Activated CD8-positive, alpha-beta T cell treated with anti-CD3 and anti-CD28 coated beads, Interleukin-2, amount 10 ng/mL, durations not matched to agents 7 days and 5 days (primary cell): Measurements from ENCODE around the gene UNK. TPM values are rescaled to one million over a fixed set of nuclear protein-coding genes. Genes with fewer than 3 reads are reported as not detected.

Experiments
- ATAC-seq: fragments of 150-1000 bp; cut with Tn5 transposase; one replicate; pipeline ENCODE4 v1.10.0; 2021; ENCODE audit warnings: moderate library complexity
- CTCF ChIA-PET: fragments of 350-600 bp; sonication (Branson Sonifier 250); formaldehyde crosslinking; loops from one replicate; lab custom pipeline; 2021; ENCODE audit warnings: antibody characterized with exemption; lab: Charles Lee
- POLR2A ChIA-PET: fragments of 350-600 bp; sonication (Branson Sonifier 250); formaldehyde crosslinking; loops from one replicate; lab custom pipeline; 2021; ENCODE audit warnings: antibody characterized with exemption; lab: Charles Lee
- DNase-seq: peaks from one replicate; pipeline ENCODE4 v3.0.0-alpha.2; 2020
- H3K27ac Mint-ChIP-seq: one replicate; pipeline ENCODE4 v1.8.0; 2021; ENCODE audit warnings: mild to moderate bottlenecking, mixed read lengths
- H3K27me3 Mint-ChIP-seq: one replicate; pipeline ENCODE4 v1.8.0; 2021; ENCODE audit warnings: low read depth, mixed read lengths
- H3K36me3 Mint-ChIP-seq: one replicate; pipeline ENCODE4 v1.8.0; 2021; ENCODE audit warnings: low read depth, mixed read lengths
- H3K4me1 Mint-ChIP-seq: one replicate; pipeline ENCODE4 v1.8.0; 2021; ENCODE audit warnings: low read depth, mixed read lengths
- H3K4me3 Mint-ChIP-seq: one replicate; pipeline ENCODE4 v1.8.0; 2021; ENCODE audit warnings: mild to moderate bottlenecking, mixed read lengths
- H3K9me3 Mint-ChIP-seq: one replicate; pipeline ENCODE4 v1.8.0; 2022; ENCODE audit warnings: mixed read lengths; ENCODE audit not compliant: insufficient read depth
- total RNA-seq, 2 experiments: library from RNA; stranded (reverse); gene quantifications; one replicate each; pipeline ENCODE4 v1.2.3, GENCODE V29; 2021

UNK gene
- total RNA-seq, 2 experiments from 2014 or later = 30.2 to 31.0 TPM

DNA sequence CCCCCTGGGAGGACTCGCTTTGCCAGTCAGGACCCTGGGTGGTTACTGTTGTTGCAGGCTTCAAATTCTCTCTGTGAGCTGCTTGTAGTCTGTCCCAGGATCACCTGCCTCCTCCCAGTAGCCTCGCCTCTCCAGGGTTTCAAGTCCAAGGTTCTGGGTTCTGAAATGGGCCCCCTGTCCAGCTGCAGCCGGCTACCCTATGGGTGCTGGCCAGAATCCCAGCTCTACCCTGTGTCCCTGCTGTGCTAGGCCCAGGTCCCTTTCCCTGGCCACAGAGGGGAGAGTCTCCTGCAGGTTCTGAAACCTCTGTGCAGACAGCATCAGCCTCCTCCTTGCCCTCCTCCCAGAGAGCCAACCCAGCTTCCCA is 38.2 kb downstream of the UNK start:
- H3K9me3 Mint-ChIP-seq = no peaks in the 10 kb centered on the region
- no peaks in the 10 kb centered on the region for H3K27me3 Mint-ChIP-seq
- peak overlapping the region; percentile 11 for H3K27ac Mint-ChIP-seq
- H3K36me3 Mint-ChIP-seq = peaks cover 33% of the 10 kb centered on the region
- peaks cover 24% of the 10 kb centered on the region for H3K4me1 Mint-ChIP-seq
- ATAC-seq (no peak), DNase-seq (no peak)
- no peak overlapping the region for H3K4me3 Mint-ChIP-seq
- POLR2A ChIA-PET = interaction anchor here (0.7 to 17.8 kb wide), 7 partner anchors 10 to 46 kb away, joined by 3 to 205 read pairs (median 5); a partner anchor contains a TSS
- CTCF ChIA-PET = interaction anchor here (0.9 to 2.7 kb wide), 3 partner anchors 7 to 69 kb away, joined by 3 to 13 read pairs (median 4); no protein-coding TSS in a partner anchor

- no peak for DNase-seq
- ChIA-PET POLR2A (interaction anchor here (0.6 to 17.8 kb wide), 7 partner anchors 9 to 46 kb away, joined by 3 to 205 read pairs (median 5); a partner anchor contains a TSS), CTCF (interaction anchor here (0.9 to 1.0 kb wide), 2 partner anchors 70 kb away, joined by 3 to 4 read pairs; no protein-coding TSS in a partner anchor)
- Mint-ChIP-seq H3K36me3 (peaks cover 40% of the 10 kb centered on the region), H3K27me3 (no peaks in the 10 kb centered on the region), H3K9me3 (no peaks in the 10 kb centered on the region), H3K4me3 (no peak overlapping the region), H3K27ac (no peak overlapping the region), H3K4me1 (peaks cover 31% of the 10 kb centered on the region)
- no peak for ATAC-seq
Measured at GRCh38 chr17:75823257-75824041, 38.8 kb downstream of the UNK start.

DNA sequence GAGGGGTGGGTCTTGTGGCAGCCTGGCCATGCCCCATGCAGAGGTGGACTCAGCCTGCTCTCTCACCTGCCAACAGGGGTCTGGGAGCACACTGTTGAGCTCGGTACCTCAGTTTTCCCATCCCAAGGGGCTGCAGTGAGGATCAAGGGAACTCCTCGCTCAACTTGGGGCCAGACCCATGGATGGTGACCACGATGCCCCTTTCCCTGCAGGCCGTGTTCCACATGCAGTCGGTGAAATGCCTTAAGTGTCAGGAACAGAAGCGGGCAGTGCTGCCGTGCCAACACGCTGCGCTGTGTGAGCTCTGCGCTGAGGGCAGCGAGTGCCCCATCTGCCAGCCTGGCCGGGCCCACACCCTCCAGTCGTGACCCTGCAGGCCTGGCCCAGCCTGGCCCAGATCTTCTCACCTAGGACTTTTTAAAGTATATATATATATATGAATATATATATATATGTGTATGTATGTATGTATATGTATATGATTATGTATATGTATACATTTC is 39.5 kb downstream of the UNK start:
- ATAC-seq (no peak), DNase-seq (no peak)
- POLR2A ChIA-PET = interaction anchor here (0.6 to 17.8 kb wide), 2 partner anchors 29 to 47 kb away, joined by 4 to 205 read pairs; a partner anchor contains a TSS
- no peaks in the 10 kb centered on the region for H3K9me3 Mint-ChIP-seq
- H3K4me3 Mint-ChIP-seq = no peak overlapping the region
- no peaks in the 10 kb centered on the region for H3K27me3 Mint-ChIP-seq
- H3K36me3 Mint-ChIP-seq = peaks cover 39% of the 10 kb centered on the region
- peaks cover 35% of the 10 kb centered on the region for H3K4me1 Mint-ChIP-seq
- CTCF ChIA-PET = interaction anchor here (1.0 to 4.3 kb wide), 3 partner anchors 24 to 71 kb away, joined by 3 to 33 read pairs (median 5); partner anchors contain the start of gene GALK1
- H3K27ac Mint-ChIP-seq = no peak overlapping the region

GRCh38 chr17:75824666-75825065 is 40.1 kb downstream of the UNK start:
- ATAC-seq (no peak), DNase-seq (no peak)
- Mint-ChIP-seq H3K36me3 (peaks cover 37% of the 10 kb centered on the region), H3K27ac (peak overlapping the region; percentile 57), H3K4me3 (no peak overlapping the region), H3K4me1 (peaks cover 36% of the 10 kb centered on the region), H3K27me3 (no peaks in the 10 kb centered on the region), H3K9me3 (no peaks in the 10 kb centered on the region)
- CTCF ChIA-PET = interaction anchor here (1.0 to 4.3 kb wide), 3 partner anchors 23 to 71 kb away, joined by 3 to 33 read pairs (median 5); partner anchors contain the start of gene GALK1
- POLR2A ChIA-PET = interaction anchor here (1.2 to 17.8 kb wide), 4 partner anchors 19 to 48 kb away, joined by 3 to 205 read pairs (median 20); partner anchors contain the start of genes UNC13D and UNK

- ChIA-PET POLR2A (interaction anchor here (1.0 to 17.8 kb wide), 6 partner anchors 9 to 48 kb away, joined by 3 to 205 read pairs (median 4); partner anchors contain the start of genes UNC13D and UNK), CTCF (interaction anchor here (1.1 to 4.5 kb wide), 4 partner anchors 23 to 72 kb away, joined by 4 to 44 read pairs (median 19); partner anchors contain the start of gene GALK1)
- ATAC-seq (no peak), DNase-seq (no peak)
- Mint-ChIP-seq H3K4me3 (no peak overlapping the region), H3K36me3 (peaks cover 39% of the 10 kb centered on the region), H3K27ac (peak overlapping the region; percentile 20), H3K9me3 (no peaks in the 10 kb centered on the region), H3K4me1 (peaks cover 39% of the 10 kb centered on the region), H3K27me3 (no peaks in the 10 kb centered on the region)
Measured at GRCh38 chr17:75825149-75825552, 40.5 kb downstream of the UNK start.

GRCh38 chr17:75825748-75826370 is 41.3 kb downstream of the UNK start:
- ATAC-seq (no peak), DNase-seq (no peak)
- Mint-ChIP-seq H3K27me3 (no peaks in the 10 kb centered on the region), H3K36me3 (peaks cover 42% of the 10 kb centered on the region), H3K9me3 (no peaks in the 10 kb centered on the region), H3K4me3 (no peak overlapping the region), H3K4me1 (peaks cover 42% of the 10 kb centered on the region), H3K27ac (no peak overlapping the region)
- POLR2A ChIA-PET = interaction anchor here (1.0 to 17.8 kb wide), 8 partner anchors 10 to 192 kb away, joined by 3 to 205 read pairs (median 4); partner anchors contain the start of genes GALK1, UNC13D and UNK
- CTCF ChIA-PET = interaction anchor here (1.0 to 4.5 kb wide), 10 partner anchors 8 to 75 kb away, joined by 3 to 44 read pairs (median 8); partner anchors contain the start of genes GALK1 and UNK

- DNase-seq (no peak), ATAC-seq (no peak)
- Mint-ChIP-seq H3K36me3 (peaks cover 39% of the 10 kb centered on the region), H3K4me3 (no peak overlapping the region), H3K4me1 (peaks cover 41% of the 10 kb centered on the region), H3K27ac (peak overlapping the region; percentile 99), H3K9me3 (no peaks in the 10 kb centered on the region), H3K27me3 (no peaks in the 10 kb centered on the region)
- ChIA-PET CTCF (interaction anchor here (0.9 to 4.5 kb wide), 26 partner anchors 8 to 556 kb away, joined by 3 to 44 read pairs (median 5); partner anchors contain the start of genes GALK1, MIF4GD, TRIM47 and UNK), POLR2A (interaction anchor here (0.8 to 17.8 kb wide), 9 partner anchors 10 to 193 kb away, joined by 3 to 205 read pairs (median 4); partner anchors contain the start of genes GALK1, UNC13D, UNK and WBP2)
Measured at GRCh38 chr17:75826561-75827307, 42.1 kb downstream of the UNK start.

- Mint-ChIP-seq H3K4me3 (peak overlapping the region; percentile 63), H3K27ac (peak overlapping the region; percentile 99), H3K27me3 (no peaks in the 10 kb centered on the region), H3K36me3 (peaks cover 40% of the 10 kb centered on the region), H3K4me1 (peaks cover 41% of the 10 kb centered on the region), H3K9me3 (no peaks in the 10 kb centered on the region)
- DNase-seq (peak; percentile 77), ATAC-seq (peak; percentile 71)
- CTCF ChIA-PET = interaction anchor here (0.9 to 4.5 kb wide), 29 partner anchors 9 to 557 kb away, joined by 3 to 44 read pairs (median 5); partner anchors contain the start of genes GALK1, MIF4GD, TRIM47 and TRIM65
- POLR2A ChIA-PET = interaction anchor here (0.8 to 17.8 kb wide), 8 partner anchors 9 to 62 kb away, joined by 3 to 205 read pairs (median 5); partner anchors contain the start of genes GALK1, UNC13D, UNK and WBP2
Measured at GRCh38 chr17:75827308-75828075, 42.9 kb downstream of the UNK start.

- DNase-seq (peak; percentile 78), ATAC-seq (peak; percentile 51)
- Mint-ChIP-seq H3K9me3 (no peaks in the 10 kb centered on the region), H3K27me3 (no peaks in the 10 kb centered on the region), H3K36me3 (peaks cover 44% of the 10 kb centered on the region), H3K4me1 (peaks cover 46% of the 10 kb centered on the region), H3K27ac (peak overlapping the region; percentile 99), H3K4me3 (peak overlapping the region; percentile 63)
- ChIA-PET CTCF (interaction anchor here (0.7 to 4.5 kb wide), 13 partner anchors 9 to 557 kb away, joined by 3 to 44 read pairs (median 5); partner anchors contain the start of genes GALK1, MIF4GD, TRIM65 and UNK), POLR2A (interaction anchor here (1.0 to 17.8 kb wide), 5 partner anchors 13 to 51 kb away, joined by 4 to 205 read pairs (median 8); partner anchors contain the start of genes UNC13D, UNK and WBP2)
Measured at GRCh38 chr17:75828076-75828400, 43.4 kb downstream of the UNK start.
